HFFc6 (cell line): ENCODE results near the gene CPLX3. TPM values are rescaled to one million over a fixed set of nuclear protein-coding genes. Genes with fewer than 3 reads are reported as not detected.

Experiments
- DNase-seq: peaks from one replicate; pipeline ENCODE4 v3.0.0-alpha.2; 2018
- H3K27ac Mint-ChIP-seq: 2 replicates; pipeline ENCODE4 v1.8.0; 2020; ENCODE audit warnings: mild to moderate bottlenecking, mixed read lengths
- H3K27me3 Mint-ChIP-seq: 2 replicates; pipeline ENCODE4 v1.8.0; 2021; ENCODE audit warnings: mild to moderate bottlenecking, moderate library complexity, mixed read lengths; ENCODE audit not compliant: insufficient read depth
- H3K36me3 Mint-ChIP-seq: 2 replicates; pipeline ENCODE4 v1.8.0; 2021; ENCODE audit warnings: low read depth, mixed read lengths
- H3K4me1 Mint-ChIP-seq: 2 replicates; pipeline ENCODE4 v1.8.0; 2020; ENCODE audit warnings: low read depth, mixed read lengths
- H3K4me3 Mint-ChIP-seq: 2 replicates; pipeline ENCODE4 v1.8.0; 2020; ENCODE audit warnings: mild to moderate bottlenecking, moderate library complexity, mixed read lengths
- H3K9me3 Mint-ChIP-seq: 2 replicates; pipeline ENCODE4 v1.8.0; 2020; ENCODE audit warnings: mild to moderate bottlenecking, mixed read lengths
- CTCF ChIP-seq: fragments of 200-600 bp; sonication (generic); IDR thresholded peaks from 2 replicates; pipeline ENCODE4 v1.5.0; 2021; ENCODE audit warnings: antibody characterized with exemption, mild to moderate bottlenecking
- total RNA-seq, 6 experiments: library from RNA; stranded (reverse); fragmentation: NEBNext Ultra II Directional; extraction: Animal tissue kit (Norgen Biotek cat#: 25700); gene quantifications; 2 replicates in 1 of 6; 3 replicates in 5 of 6; pipeline ENCODE4 v1.2.3, GENCODE V29; 2021

Gene CPLX3
- total RNA-seq, 6 experiments from 2014 or later = 0.09 TPM; not detected in 5

GRCh38 chr15:74799856-74800558 is 26.4 kb upstream of the CPLX3 start:
- Mint-ChIP-seq H3K27me3 (no peaks in the 10 kb centered on the region; the same call in 1 of the 2 replicates), H3K9me3 (no peaks in the 10 kb centered on the region), H3K36me3 (peaks cover 7% of the 10 kb centered on the region), H3K27ac (no peak overlapping the region; the same call in 1 of the 2 replicates), H3K4me1 (no peaks in the 10 kb centered on the region; the same call in 1 of the 2 replicates), H3K4me3 (no peak overlapping the region)
- peak; percentile 98 for TF ChIP-seq CTCF
- peak; percentile 53 for DNase-seq

GRCh38 chr15:74800559-74801094 is 25.8 kb upstream of the CPLX3 start:
- Mint-ChIP-seq H3K36me3 (peaks cover 7% of the 10 kb centered on the region), H3K9me3 (no peaks in the 10 kb centered on the region), H3K4me1 (no peaks in the 10 kb centered on the region; the same call in 1 of the 2 replicates), H3K27ac (no peak overlapping the region), H3K27me3 (peaks cover 2% of the 10 kb centered on the region), H3K4me3 (no peak overlapping the region)
- DNase-seq = no peak
- no peak for TF ChIP-seq CTCF

GRCh38 chr15:74801311-74801997 is 25.0 kb upstream of the CPLX3 start:
- no peaks in the 10 kb centered on the region for H3K9me3 Mint-ChIP-seq
- peaks cover 7% of the 10 kb centered on the region for H3K36me3 Mint-ChIP-seq
- H3K4me1 Mint-ChIP-seq = no peaks in the 10 kb centered on the region
- no peak for DNase-seq
- no peak overlapping the region for H3K4me3 Mint-ChIP-seq
- H3K27me3 Mint-ChIP-seq = peaks cover 2% of the 10 kb centered on the region
- TF ChIP-seq CTCF = no peak
- peak overlapping the region; percentile 36; the same call in 1 of the 2 replicates for H3K27ac Mint-ChIP-seq

- no peak for TF ChIP-seq CTCF
- Mint-ChIP-seq H3K27ac (no peak overlapping the region), H3K9me3 (no peaks in the 10 kb centered on the region), H3K27me3 (peaks cover 2% of the 10 kb centered on the region), H3K4me1 (no peaks in the 10 kb centered on the region), H3K4me3 (no peak overlapping the region), H3K36me3 (peaks cover 7% of the 10 kb centered on the region)
- DNase-seq = no peak
Measured at GRCh38 chr15:74802290-74802689, 24.1 kb upstream of the CPLX3 start.

GRCh38 chr15:74802862-74803447 is 23.5 kb upstream of the CPLX3 start:
- no peak for DNase-seq
- Mint-ChIP-seq H3K27me3 (peaks cover 2% of the 10 kb centered on the region; the same call in 1 of the 2 replicates), H3K4me1 (no peaks in the 10 kb centered on the region), H3K9me3 (no peaks in the 10 kb centered on the region), H3K4me3 (no peak overlapping the region), H3K36me3 (peaks cover 7% of the 10 kb centered on the region), H3K27ac (no peak overlapping the region)
- no peak for TF ChIP-seq CTCF
